NCI-H2196 (cell line): Measurements from ENCODE around the gene SFI1.
"Not testable (repeated sequence)": the region's sequence is repeated elsewhere in the genome, so short reads cannot be mapped to it uniquely, and the experiment has no call there.

Experiments
- DNase-seq: peaks from one replicate; lab custom pipeline; 2025; ENCODE audit not compliant: unreplicated experiment; lab: John Stamatoyannopoulos, UW

The SFI1 gene

GRCh38 chr22:31544481-31545480, 48.4 kb downstream of the SFI1 start:
- no peak for DNase-seq

DNA sequence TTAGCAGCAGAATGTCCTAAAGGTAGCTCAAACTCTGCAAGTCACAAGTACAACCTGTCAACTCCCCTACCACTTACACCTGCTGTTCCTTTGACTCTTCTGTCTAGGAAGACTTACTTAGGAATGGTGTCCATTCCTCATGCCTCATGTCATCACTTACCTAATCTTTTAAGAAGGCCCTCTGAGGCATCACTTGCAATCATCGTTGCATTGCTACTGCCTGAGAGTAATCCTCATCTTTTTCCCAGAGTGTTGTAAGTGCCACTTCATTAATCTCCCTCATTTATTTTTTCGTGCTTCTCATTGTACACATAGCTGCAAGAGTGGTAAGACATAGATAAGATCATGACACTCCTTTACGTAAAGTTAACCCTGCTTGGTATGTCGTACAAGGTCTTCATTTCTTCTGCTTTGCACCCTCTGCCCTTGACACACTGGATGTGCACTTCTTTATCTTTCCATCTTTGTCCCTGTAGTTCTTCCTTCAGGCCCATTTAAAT, 54.6 kb downstream of the SFI1 start:
- no peak for DNase-seq

- DNase-seq = no peak
Measured at GRCh38 chr22:31556627-31557203, 60.4 kb downstream of the SFI1 start.

- not testable (repeated sequence) for DNase-seq
Measured at GRCh38 chr22:31558546-31558945, 62.2 kb downstream of the SFI1 start.

DNA sequence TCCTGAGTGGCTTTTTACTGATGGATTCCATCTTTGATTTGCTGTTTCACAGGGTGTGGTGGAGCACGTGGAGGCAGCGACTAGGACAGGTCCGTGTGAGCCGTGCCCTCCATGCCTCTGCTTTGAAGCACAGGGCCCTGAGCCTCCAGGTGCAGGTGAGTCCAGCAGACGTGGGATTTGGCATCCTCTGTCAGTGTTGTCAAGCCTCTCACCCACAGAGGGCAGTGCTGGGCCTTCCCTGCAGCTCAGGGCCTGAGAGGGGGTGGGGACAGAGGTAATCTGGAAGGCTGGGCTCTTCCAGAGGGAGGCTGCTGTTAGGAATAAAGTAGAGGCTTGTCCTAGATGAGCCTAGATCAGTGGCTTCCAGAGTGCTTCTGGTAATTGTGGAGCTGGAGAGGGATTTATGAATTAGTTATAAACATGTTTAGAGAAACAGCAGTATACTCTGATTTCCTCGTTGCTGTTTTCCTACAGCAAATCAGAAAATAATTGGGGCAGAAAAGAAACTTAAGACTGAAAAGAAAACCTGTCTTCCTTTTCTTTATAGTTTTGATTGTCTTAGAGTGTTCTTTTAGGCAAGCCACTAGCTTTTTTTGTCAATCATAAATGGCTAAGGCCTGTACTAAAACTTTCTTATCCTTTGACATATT, 65.0 kb downstream of the SFI1 start:
- DNase-seq = peak; percentile 73

DNA sequence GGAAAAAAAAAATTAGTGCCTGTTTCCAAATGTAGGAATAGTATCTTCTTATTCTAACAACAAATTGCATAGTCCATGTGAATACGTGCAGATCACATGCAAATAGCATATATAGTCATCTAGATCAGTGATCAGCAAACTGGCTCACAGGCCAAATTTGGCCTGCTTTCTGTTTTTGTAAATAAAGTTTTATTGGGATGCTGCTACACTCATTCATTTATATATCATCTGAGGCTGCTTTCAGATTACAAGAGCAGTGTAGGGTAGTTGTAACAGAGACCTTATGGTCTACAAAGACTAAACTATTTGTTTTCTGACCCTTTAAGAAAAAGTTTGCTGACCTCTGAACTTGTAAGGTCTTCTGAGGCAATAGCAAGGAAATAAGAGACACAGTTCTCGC, 65.6 kb downstream of the SFI1 start:
- no peak for DNase-seq

DNA sequence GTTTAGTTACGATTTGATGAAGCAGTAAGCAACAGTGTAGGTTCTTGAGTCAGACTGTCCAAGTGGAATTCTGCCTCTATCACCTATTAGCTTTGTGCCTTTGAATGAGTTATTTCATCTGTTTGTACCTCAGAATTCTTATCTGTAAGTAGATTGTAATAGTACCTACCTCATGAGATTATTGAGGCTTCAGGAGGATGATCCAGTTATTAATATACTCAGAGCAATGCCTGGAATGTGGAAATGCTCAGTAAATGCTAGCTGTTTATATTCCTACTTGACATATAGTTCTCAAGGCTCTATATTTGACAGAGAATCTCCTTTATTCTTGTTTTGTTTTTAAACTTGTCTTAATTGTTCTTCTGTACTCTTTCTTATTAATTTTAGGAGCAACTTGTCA, 70.1 kb downstream of the SFI1 start:
- DNase-seq = no peak

- DNase-seq = no peak
Measured at GRCh38 chr22:31567196-31567595, 70.9 kb downstream of the SFI1 start.

DNA sequence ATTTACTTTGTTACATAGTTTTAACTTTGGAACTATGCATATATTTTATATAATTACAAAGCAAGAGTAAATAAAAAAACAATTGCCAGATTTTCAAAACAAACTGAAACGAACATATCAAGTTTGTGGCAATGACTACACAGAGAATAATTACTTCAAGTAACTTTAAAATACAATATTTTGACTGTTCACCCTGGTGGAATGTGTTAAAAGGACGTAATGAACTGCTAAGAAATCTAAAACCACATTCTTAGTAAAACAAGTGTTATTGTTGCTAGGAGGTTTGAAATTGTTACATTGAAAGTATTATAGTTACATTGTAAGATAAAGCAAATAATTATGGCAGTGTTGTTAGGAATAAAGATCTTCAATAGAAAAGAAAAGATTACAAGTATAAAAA, 71.4 kb downstream of the SFI1 start:
- no peak for DNase-seq

- DNase-seq = no peak
Measured at GRCh38 chr22:31569126-31569525, 72.8 kb downstream of the SFI1 start.

- DNase-seq = no peak
Measured at GRCh38 chr22:31572939-31573338, 76.6 kb downstream of the SFI1 start.

- DNase-seq = no peak
Measured at GRCh38 chr22:31574055-31574670, 77.8 kb downstream of the SFI1 start.

GRCh38 chr22:31575190-31575589, 78.9 kb downstream of the SFI1 start:
- no peak for DNase-seq

- DNase-seq = no peak
Measured at GRCh38 chr22:31577711-31578110, 81.4 kb downstream of the SFI1 start.

DNA sequence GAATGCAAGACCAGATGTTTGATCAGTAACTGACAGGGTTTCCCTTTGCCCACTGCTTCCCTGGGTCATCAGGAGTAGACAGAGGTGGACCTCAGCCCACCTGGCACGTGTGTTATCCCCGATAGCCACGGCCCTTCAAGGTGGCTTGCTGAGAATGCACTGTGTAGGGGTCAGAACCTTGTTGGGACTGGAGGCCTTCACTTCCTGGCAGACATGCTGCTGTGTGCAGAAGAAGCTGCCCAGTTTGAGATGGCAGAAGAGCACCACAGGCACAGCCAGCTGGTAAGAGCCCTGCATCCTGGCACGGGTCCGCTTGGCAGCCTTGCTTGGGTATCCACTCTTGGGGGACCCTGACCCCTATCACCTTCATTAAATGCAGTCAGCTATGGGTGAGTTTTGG, 81.8 kb downstream of the SFI1 start:
- DNase-seq = no peak

DNA sequence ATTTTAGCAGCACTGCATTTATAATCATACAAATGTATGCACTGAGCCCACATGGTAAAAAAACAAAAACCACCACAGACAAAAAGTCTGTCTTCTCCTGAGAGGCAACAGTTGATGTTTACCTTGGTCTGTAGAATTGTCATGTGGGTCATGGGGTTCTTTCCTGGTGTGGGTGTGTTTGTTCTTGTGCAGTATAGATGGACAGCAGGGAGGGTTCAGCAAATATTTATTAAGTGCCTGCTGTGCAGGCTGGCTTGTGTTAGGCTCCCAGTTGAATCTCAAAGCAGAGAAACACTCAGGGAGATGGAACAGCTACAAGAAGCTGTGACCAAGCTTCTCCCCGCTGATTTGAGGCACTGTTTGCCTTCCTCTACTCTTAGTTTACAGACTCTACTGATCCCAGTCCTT, 83.5 kb downstream of the SFI1 start:
- peak; percentile 53 for DNase-seq

DNA sequence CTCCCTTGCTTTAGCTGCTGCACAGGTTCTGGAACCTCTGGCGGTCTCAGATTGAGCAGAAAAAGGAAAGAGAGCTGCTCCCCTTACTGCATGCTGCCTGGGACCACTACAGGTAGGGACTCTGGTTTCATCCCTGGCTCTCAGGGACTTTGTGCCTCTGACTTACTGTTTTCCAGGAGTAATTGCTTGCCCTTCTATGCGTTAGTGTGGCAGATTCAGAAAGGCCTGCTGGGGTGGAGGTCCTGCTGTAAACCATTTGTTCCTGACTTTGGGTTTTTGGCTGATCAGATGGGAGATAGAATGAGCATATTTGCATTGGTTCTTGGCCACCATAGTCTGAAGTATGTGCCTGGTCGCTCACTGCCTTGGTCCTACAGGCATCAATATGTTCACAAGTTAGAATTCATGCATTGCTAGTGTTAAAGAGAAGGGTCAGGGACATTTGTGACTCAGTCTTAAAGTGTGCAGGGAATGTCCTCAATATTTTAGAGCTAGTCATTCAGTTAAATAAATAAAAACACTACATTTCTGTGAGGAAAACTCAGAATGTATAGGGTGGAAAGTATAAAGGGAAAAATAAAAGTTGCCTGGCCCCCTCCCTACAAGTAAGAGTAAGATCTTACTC, 87.6 kb downstream of the SFI1 start:
- DNase-seq = no peak

DNA sequence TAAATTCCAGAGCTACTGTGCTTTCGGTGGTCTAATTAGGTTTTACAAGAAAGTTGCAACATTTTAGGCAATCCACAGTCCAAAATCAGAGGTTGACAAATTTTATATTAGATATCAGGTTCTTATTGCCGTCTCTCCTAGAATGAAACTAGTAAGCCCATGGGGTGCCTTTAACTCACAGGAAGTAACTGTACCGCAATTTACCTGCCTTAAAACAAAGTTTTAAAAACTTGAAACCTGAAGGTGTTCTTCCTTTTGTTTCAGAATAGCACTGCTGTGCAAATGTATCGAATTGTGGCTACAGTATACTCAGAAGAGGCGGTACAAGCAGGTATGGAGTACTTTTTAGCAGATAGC, 88.4 kb downstream of the SFI1 start:
- no peak for DNase-seq

DNA sequence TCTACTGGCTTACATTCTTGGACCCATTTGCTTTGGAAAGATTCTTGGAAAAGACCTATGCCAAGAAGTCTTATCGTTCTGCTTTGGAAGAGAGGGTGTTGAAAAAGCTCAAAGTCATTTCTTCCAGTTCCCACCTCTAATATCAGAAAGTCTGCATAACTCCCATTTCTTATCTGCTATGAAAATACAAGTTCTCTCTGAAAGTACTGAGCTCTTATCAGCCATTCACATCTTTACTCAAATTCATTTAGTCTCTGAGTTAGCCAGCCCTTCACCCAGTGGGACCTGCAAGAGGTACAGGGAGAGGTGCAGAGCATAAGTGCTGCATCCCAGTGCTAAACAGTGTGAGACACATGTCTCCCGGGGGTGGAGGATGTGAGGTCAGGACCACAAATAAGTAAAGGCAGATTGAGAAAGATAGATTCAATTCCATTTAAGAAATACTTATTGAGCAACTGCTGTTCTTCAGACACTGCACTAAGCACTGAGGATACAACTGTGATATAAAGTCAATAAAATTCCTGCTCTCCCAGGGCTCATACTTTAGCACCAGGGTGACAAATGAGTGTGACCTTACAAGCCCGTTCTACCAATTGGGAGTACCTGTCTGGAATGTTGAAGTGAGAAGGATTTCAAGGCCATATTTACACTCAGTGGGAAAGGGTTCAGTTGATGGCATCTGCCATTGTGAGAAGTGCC, 89.0 kb downstream of the SFI1 start:
- DNase-seq = no peak

GRCh38 chr22:31586137-31586920, 90.0 kb downstream of the SFI1 start:
- DNase-seq = no peak
